Hepatocyte (in vitro differentiated cells): ENCODE results near the gene NEDD4L. TPM values are rescaled to one million over a fixed set of nuclear protein-coding genes. Genes with fewer than 3 reads are reported as not detected.
A peak's percentile ranks its signal among the peaks of the same experiment; 100 is the strongest.

Experiments used
- DNase-seq: peaks from one replicate; pipeline ENCODE4 v3.0.0-alpha.2; 2016; ENCODE audit warnings: low spot score
- H2AFZ ChIP-seq: fragments of 200-600 bp; sonication (generic); 2 replicates; pipeline ENCODE4 v1.6.0; 2016; ENCODE audit warnings: antibody characterized with exemption, mild to moderate bottlenecking
- H3K27ac ChIP-seq: fragments of 200-600 bp; sonication (generic); 2 replicates; pipeline ENCODE4 v1.5.1; 2016; ENCODE audit warnings: mild to moderate bottlenecking
- H3K27me3 ChIP-seq: fragments of 200-600 bp; sonication (generic); 2 replicates; pipeline ENCODE4 v1.6.1; 2016
- H3K36me3 ChIP-seq: fragments of 200-600 bp; sonication (generic); replicated peaks from 2 replicates; pipeline ENCODE4 v1.5.1; 2016; ENCODE audit warnings: low read depth; ENCODE audit not compliant: insufficient read depth
- H3K4me1 ChIP-seq: fragments of 200-600 bp; sonication (generic); 2 replicates; pipeline ENCODE4 v1.5.1; 2016; ENCODE audit warnings: mild to moderate bottlenecking, moderate library complexity; ENCODE audit not compliant: insufficient read depth
- H3K4me2 ChIP-seq: fragments of 200-600 bp; sonication (generic); 2 replicates; pipeline ENCODE4 v1.6.0; 2016
- H3K4me3 ChIP-seq: fragments of 200-600 bp; sonication (generic); 2 replicates; pipeline ENCODE4 v1.5.1; 2016; ENCODE audit warnings: mild to moderate bottlenecking
- H3K79me2 ChIP-seq: fragments of 200-600 bp; sonication (generic); 2 replicates; pipeline ENCODE4 v1.6.0; 2017; ENCODE audit warnings: mild to moderate bottlenecking
- H3K9me2 ChIP-seq: fragments of 200-600 bp; sonication (generic); replicated peaks from 2 replicates; pipeline ENCODE4 v1.6.0; 2017; ENCODE audit warnings: mild to moderate bottlenecking; ENCODE audit not compliant: insufficient read depth
- H3K9me3 ChIP-seq: fragments of 200-600 bp; sonication (generic); 2 replicates; pipeline ENCODE4 v1.5.1; 2016; ENCODE audit warnings: low read depth, mild to moderate bottlenecking
- H4K20me1 ChIP-seq: fragments of 200-600 bp; sonication (generic); 2 replicates; pipeline ENCODE4 v1.6.0; 2016; ENCODE audit warnings: mild to moderate bottlenecking; ENCODE audit not compliant: insufficient read depth, poor library complexity, severe bottlenecking
- EZH2 ChIP-seq: fragments of 200-600 bp; sonication (generic); IDR thresholded peaks from 2 replicates; pipeline ENCODE4 v1.6.1; 2016; ENCODE audit warnings: antibody characterized with exemption, mild to moderate bottlenecking, borderline replicate concordance
- EZH2phosphoT487 ChIP-seq: fragments of 200-600 bp; sonication (generic); IDR thresholded peaks from one replicate; pipeline ENCODE4 v1.6.1; 2018; ENCODE audit warnings: antibody characterized with exemption, mild to moderate bottlenecking, low read depth, moderate library complexity; ENCODE audit not compliant: unreplicated experiment, severe bottlenecking
- WGBS: methylation state at CpG from one replicate; pipeline ENCODE4 v1.1.6; 2016; ENCODE audit warnings: low lambda C conversion rate; ENCODE audit errors: missing lambda C conversion rate; 5-methylcytosine and 5-hydroxymethylcytosine counted together
- polyA plus RNA-seq: library from polyadenylated mRNA; unstranded; fragments of >200 nt; fragmentation: Nextera tagmentation; extraction: Ambion mirVana; gene quantifications from 2 replicates; pipeline ENCODE4 v1.2.1, GENCODE V29; 2016
- total RNA-seq: library from RNA; depleted of rRNA; stranded (reverse); fragments of >200 nt; gene quantifications from 2 replicates; pipeline ENCODE4 v1.2.3, GENCODE V29; 2014
- TF ChIP-seq, protein P1 (sequence below): fragments of 200-600 bp; sonication (generic); IDR thresholded peaks from 2 replicates; pipeline ENCODE4 v1.5.1; 2016; ENCODE audit warnings: antibody characterized with exemption, mild to moderate bottlenecking; ENCODE audit not compliant: poor library complexity

The NEDD4L gene
- total and polyA plus RNA-seq, 2 experiments from 2014 or later = 104 to 140 TPM

DNA sequence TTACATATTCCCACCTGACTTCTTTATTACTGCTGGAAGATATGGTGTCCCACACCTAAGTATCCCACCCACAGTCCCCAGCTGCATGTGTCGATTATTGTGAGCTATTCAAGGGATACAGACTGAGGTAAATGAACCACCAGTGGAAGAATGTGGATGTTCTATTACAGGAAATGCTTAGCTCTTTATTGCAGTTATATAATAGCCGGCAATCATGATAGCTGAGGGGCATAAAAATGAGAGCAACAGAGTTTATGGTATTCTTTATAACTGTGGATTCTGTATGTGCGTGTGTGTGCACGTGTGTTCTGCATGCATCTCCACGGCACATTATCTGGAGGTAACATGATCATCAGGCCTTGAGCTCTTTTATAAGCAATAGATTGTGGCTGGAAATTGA is 198.9 kb downstream of the NEDD4L start:
- peak overlapping the region; percentile 5 for H3K4me2 ChIP-seq
- H4K20me1 ChIP-seq = peaks cover 18% of the 10 kb centered on the region
- DNase-seq = no peak
- TF ChIP-seq EZH2phosphoT487 (no peak), EZH2 (no peak)
- TF ChIP-seq, protein P1, sequence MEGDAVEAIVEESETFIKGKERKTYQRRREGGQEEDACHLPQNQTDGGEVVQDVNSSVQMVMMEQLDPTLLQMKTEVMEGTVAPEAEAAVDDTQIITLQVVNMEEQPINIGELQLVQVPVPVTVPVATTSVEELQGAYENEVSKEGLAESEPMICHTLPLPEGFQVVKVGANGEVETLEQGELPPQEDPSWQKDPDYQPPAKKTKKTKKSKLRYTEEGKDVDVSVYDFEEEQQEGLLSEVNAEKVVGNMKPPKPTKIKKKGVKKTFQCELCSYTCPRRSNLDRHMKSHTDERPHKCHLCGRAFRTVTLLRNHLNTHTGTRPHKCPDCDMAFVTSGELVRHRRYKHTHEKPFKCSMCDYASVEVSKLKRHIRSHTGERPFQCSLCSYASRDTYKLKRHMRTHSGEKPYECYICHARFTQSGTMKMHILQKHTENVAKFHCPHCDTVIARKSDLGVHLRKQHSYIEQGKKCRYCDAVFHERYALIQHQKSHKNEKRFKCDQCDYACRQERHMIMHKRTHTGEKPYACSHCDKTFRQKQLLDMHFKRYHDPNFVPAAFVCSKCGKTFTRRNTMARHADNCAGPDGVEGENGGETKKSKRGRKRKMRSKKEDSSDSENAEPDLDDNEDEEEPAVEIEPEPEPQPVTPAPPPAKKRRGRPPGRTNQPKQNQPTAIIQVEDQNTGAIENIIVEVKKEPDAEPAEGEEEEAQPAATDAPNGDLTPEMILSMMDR = no peak
- H3K36me3 ChIP-seq = no peaks in the 10 kb centered on the region
- 67% methylated on average over 5 of the region's 5 CpGs for WGBS
- no peak overlapping the region for H2AFZ ChIP-seq
- H3K27me3 ChIP-seq = no peaks in the 10 kb centered on the region
- H3K9me3 ChIP-seq = no peaks in the 10 kb centered on the region
- H3K27ac ChIP-seq = peak overlapping the region; percentile 49
- peaks cover 93% of the 10 kb centered on the region for H3K79me2 ChIP-seq
- H3K9me2 ChIP-seq = no peaks in the 10 kb centered on the region
- peaks cover 19% of the 10 kb centered on the region for H3K4me1 ChIP-seq
- H3K4me3 ChIP-seq = no peak overlapping the region

DNA sequence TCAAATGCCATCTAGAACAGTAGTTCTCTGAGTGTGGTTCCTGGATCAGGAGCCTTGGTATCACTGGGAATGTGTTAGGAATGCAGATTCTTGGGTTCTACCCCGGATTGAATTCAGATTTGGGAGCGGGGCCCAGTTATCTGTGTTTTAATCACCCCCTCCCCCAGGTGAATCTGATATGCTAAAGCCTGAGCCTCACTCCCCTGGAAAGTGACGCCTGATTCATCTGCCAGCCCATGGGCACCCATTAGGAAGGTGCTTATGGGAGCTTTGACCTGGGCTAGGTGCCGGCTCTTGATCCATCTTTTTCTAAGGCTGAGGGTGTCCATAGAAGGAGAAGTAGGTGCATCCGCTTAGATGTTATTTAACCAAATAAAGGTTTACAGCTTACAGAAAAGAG is 199.4 kb downstream of the NEDD4L start:
- H3K4me3 ChIP-seq = no peak overlapping the region
- H2AFZ ChIP-seq = no peak overlapping the region
- H4K20me1 ChIP-seq = peaks cover 18% of the 10 kb centered on the region
- H3K27me3 ChIP-seq = no peaks in the 10 kb centered on the region
- H3K79me2 ChIP-seq = peaks cover 93% of the 10 kb centered on the region
- TF ChIP-seq EZH2 = no peak
- TF ChIP-seq, protein P1 = no peak
- TF ChIP-seq EZH2phosphoT487 = no peak
- H3K27ac ChIP-seq = peak overlapping the region; percentile 49
- 87% methylated on average over 5 of the region's 5 CpGs for WGBS
- peak overlapping the region; percentile 5 for H3K4me2 ChIP-seq
- H3K4me1 ChIP-seq = peaks cover 19% of the 10 kb centered on the region
- H3K9me3 ChIP-seq = no peaks in the 10 kb centered on the region
- no peaks in the 10 kb centered on the region for H3K36me3 ChIP-seq
- no peaks in the 10 kb centered on the region for H3K9me2 ChIP-seq
- DNase-seq = no peak

DNA sequence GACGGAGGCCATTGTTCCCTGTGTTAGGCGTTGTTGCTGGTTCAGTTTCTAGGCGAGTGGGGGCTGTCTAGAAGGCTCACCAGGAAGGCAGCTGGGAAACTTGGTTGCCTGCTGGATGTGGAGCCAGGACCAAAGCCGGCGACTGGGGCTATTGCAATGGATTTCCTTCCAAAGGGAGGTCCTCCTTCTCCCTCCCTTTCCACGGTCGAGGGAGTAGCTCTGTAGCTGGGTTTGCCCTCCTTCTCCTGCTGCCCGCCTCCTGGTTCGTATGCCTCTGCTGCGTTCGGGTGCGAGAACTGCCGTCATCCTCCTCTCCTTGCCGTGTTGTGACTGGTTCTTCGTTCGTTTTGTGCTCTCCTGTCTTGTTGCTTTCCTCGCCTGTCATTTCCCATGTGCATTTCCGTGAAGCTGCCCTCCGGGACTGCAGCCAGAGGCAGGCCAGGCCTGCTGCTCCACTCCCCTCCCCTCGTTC is 203.4 kb downstream of the NEDD4L start:
- peak overlapping the region; percentile 5 for H2AFZ ChIP-seq
- H3K4me1 ChIP-seq = peaks cover 31% of the 10 kb centered on the region
- H3K36me3 ChIP-seq = no peaks in the 10 kb centered on the region
- no peaks in the 10 kb centered on the region for H3K9me3 ChIP-seq
- no peaks in the 10 kb centered on the region for H3K27me3 ChIP-seq
- DNase-seq = no peak
- 42% methylated on average over 20 of the region's 20 CpGs for WGBS
- H3K27ac ChIP-seq = peak overlapping the region; percentile 22
- H3K4me3 ChIP-seq = no peak overlapping the region
- peak overlapping the region; percentile 64 for H3K4me2 ChIP-seq
- no peaks in the 10 kb centered on the region for H3K9me2 ChIP-seq
- TF ChIP-seq EZH2phosphoT487 (no peak), EZH2 (no peak)
- TF ChIP-seq, protein P1 = no peak
- peaks cover 4% of the 10 kb centered on the region for H4K20me1 ChIP-seq
- peaks cover 95% of the 10 kb centered on the region for H3K79me2 ChIP-seq
